TTC549 (cell line): Measurements from ENCODE around the gene TAL1.

Source experiments
- FAIRE-seq: peaks from 2 replicates; lab custom pipeline; 2012; peaks lifted over from hg19 to GRCh38; lab: Jason Lieb, UNC

TAL1 gene

DNA sequence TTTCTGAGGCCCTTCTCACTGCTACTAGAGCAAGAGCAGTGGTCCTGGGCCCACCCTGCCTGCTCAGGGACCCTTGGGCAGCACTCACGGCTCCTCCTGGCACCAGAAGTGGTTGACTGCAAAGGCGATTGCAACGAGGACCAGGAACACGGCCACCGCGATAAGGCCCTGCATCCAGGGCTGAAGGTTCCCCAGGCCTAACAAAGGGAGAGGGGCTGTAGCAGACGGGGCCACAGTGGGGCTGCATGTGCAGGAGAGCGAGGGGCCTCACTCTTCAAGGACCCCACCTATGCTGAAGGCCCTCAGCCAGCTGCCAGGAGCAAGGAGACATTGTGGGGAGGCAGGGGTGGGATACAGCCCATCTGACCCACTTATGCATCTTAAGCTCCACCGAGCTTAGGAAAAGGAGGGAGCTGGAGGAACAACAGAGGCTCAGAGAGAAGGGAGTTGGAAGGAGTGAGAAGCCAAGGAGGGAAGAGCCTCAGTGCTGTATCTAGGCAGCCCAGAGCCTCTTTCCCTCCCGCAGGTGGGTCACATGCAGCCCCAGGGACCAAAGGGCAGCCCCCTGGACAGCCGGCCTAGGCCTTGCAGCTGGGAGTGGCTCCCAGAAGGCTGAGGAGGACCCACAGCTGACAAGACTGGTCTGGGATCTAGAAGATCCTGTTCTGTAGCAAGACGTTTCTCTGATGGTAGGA, 44.6 kb downstream of the TAL1 start:
- no peak for FAIRE-seq

DNA sequence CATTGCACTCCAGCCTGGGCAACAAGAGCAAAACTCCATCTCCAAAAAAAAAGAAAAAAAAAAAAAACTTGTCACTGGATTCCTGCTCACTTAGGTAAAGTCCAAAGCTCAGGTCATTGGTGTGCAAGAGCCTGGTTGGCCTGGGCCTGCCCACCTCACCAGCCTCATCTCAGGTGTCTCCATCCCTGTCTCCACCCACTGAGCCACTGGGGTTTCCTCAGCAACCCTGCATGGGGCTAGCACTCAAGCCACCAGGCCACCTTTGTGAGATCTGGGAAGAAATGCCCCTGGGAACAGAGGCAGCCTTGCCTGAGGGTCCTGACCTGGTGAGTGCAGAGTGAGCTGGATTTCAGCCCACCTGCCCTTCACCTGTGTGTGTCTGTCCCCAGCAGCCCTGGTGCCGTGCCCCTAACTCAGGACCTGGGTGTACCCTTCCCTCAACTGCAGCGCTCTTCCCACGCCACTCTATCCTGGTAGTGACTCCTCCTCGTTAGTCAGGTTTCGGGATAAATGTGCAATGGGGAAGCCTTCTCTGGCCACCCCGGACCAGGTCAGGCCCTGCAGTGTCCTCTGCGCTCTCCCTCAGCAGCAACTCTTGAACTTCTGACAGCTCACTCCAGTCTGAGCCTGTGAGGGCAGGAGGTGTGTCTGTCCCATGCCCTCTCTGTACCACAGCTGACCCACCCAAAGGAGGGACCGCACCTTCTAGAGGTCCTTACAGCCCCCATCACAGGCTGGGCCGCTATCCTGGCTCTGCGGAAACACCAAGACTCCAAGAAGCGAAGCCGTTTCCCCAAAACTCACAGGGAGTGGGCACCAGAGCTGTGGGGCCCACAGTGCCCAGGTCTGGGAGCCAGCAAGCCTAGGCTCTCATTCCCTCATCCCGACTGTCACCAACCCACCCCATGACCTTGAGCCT, 45.5 kb downstream of the TAL1 start:
- FAIRE-seq = no peak

DNA sequence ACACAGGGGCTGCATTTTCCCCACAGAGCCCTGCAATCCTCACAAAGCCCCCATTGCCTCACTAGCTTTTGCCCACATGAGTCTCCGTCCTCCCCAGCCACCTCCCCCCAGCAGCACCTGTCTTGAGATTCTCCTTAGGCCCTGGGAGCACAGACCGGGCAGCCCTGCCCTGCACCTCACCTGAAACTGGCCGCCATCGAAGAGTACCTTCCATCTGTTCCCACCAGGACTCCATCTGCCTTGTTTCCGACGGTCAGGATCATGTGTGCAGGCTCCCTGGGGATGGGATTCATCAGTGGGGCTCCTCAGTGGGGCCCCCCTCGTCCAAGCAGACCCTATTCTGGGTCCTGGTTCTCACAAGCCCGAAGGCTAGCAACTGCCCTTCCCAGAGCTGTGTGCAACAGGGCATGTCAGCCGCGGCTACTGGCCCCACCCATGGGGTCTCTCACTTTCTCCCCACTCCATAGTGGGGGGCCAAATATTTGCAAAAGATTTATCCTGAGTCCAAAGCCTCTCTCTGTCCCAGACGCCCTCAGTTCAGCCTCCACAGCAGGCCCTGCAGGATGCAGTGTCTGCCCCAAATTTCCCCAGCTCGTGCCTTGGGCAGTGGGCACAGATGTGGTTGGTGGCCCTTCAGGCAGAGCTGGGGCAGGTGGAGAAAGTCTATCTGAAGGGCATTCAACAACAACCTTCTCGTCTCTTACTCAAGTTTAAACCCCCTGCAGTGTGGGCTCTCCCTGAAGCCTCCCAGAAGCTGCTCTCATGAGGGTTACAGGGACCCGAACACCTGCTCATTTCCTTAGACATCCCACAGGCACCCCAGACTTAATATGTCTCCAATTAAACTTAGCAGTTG, 47.0 kb downstream of the TAL1 start:
- no peak for FAIRE-seq

DNA sequence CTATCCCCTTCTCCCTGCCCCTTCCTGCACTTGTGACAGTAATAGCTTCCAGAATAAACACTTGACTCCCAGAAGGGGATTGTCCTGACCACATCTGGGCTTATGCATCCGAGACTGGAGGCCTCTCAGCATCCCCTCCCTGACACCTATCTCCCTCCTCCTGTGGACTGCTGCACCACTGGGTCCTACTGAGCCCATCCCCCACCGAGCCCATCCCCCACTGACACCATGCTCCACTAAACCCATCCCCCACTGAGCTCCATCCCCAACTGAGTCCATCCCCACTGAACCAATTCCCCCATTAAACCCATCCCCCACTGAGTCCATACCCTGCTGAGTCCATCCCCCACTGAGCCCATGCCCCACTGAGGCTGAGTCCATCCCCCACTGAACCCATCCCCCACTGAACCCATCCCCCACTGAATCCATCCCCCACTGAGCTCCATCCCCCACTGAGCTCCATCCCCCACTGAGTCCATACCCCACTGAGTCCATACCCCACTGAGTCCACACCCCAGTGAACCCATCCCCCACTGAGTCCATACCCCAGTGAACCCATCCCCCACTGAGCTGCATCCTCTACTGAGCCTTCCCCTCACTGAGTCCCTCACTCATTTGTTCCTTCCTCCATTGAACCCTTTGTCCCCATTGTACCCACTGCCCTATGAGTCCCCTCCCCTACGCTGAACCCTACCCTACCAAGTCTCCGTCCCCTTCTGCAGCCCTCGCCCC, 47.8 kb downstream of the TAL1 start:
- FAIRE-seq = no peak

DNA sequence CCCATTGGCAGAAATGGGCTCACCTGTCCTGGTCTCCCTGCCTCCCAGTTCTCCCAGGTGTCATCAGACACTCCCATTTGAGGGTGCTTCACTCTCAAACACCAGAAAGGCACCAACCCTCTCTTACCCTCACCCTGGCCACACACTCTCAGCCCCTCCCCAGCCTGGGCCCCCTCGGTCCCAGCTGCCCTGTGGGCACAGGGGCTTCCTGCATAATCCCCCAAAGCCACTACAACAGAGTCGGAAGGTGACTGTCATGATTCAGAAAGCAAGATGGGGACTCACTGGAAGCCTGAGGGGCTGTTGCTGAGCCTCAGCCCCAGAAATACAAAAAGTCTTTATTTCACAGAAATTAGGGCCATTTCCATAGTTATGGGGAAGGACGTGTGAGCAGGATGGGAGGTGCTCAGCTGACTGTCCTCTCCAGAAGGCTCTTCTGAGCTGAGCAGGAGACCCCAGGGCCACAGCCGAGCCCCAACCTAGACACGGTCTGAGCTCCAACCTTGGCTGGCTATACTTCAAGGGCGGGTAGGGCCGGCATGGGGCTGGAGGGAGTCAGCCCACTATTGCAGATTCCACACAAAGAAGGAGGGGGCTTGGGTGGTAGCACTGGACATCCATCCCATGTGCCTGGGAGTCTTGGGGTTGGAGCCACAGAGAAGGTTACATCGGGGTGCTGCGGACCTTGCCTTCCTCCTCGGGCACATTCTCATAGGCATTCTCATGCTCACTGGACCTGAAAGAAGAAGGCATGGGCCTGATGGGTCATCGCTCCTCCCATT, 48.5 kb downstream of the TAL1 start:
- no peak for FAIRE-seq

DNA sequence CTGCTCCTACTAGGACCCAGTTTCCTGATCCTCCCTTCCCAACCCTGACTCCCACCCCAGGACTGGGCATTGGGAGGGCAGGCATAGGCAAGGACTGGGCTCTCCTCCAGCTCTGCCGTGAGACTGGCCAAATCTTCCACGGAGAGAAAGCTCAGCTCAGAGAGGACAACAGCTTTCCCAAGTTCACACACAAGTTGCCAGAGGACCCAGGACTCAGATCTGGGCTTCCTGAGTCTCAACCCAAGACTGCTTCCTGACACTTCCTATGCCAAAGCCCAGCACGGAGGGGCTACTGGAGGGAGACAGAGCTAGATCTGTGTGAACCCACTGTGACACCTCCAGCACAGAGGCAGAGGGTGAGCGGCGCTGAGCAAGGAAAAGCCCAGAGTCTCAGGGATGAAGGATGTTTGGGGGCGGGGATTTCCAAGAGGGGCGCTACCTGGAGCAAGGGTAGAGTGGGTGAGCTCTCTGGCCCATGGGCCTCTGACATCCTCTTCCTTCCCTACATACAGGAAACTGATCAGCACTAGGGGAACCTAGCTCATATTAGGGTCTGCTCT, 49.3 kb downstream of the TAL1 start:
- no peak for FAIRE-seq

- FAIRE-seq = no peak
Observed at GRCh38 chr1:47181955-47182675, 49.9 kb downstream of the TAL1 start.

GRCh38 chr1:47181095-47181954, 50.7 kb downstream of the TAL1 start:
- no peak for FAIRE-seq

GRCh38 chr1:47180603-47181094, 51.4 kb downstream of the TAL1 start:
- no peak for FAIRE-seq

DNA sequence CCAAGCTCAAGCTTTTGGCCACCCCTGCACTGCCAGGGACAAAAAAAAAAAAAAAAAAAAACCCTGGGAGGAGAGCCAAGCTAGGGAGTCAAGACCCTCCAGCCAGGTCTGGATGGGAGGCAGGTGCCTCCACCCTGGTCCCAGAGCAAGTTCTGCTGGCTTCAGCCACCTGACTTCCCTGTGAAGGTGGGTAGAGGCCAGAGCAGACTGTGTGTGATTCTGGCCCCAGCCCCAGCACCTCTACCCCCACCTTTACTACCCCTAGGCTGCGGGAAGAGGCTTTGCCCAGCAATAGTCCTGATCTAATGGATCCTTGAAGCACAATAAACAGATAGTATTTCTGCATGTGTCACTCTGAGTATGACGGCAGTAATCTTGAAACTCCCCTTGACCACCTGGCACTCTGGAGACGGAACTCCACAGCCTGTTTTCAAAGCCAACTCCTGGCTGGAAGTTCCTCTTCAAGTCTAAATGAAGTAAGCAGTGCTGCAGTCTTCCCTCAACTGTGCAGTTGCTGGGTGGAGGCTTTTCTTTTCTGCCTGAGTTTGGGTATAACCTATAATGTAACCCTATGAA, 51.9 kb downstream of the TAL1 start:
- no peak for FAIRE-seq

DNA sequence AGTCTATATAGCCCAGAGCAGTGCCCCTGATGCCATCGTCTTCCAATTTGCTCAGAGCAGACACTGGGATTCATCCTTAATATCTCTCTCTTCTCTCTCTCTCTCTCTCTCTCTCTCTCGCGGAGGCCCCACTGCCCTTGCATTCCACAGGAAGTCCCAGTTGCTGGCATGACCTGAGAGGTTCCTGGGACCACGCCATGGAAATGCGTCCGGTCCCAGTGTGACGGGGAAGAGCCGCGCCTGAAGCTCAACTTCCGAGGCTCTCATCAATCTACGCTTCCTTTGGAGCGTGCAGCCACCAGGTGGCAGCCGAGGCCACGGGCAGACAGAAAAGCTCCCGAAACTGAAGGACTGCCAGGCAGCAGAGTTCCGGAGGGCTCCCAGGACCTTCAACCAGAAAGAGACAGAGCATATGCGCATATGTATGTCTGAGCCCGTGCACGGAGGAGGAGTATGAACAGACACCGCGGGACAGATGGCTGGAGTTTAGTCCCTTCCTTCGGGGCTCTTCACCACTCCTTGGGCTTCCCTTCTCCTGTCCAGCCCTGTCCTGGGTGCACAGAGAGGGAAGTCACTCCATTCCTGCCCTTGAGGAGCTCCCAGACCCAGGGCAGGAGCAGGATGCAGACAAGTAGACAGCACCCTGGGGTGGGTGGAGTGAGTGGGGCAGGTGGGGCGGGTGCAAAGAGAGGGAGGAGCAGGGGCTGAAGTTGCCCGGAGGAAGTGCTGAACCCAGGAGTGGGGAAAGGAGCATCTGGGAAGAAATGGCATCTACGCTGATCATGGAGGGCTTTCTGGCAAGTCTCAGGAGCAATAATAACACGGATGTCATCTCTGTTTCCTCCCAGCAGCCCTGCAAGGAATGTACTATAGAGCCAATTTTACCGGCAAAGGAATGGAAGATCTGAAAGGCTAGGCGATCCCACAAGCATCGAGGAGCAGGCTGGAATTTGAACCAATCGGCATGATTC, 52.7 kb downstream of the TAL1 start:
- FAIRE-seq = peak; percentile 9

- FAIRE-seq = no peak
Observed at GRCh38 chr1:47178654-47179016, 53.4 kb downstream of the TAL1 start.

DNA sequence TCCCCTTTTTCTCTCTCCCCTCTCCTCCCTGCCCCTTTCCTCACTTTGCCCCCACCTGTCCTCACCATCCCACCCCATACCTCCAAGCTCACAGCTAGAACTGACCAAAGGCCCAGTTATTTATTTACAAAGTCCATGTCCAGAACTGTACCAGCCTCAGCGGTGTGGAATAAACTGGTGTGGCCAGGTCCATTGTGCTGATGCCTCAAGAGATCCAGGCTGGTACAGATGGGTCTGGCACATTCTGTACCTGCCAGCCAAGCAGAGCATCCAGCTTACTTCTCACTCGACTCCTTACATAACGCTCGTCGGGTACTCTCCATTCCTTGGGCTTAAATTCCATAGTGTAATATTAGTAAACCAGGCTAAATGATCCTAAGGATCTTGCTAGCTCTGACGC, 54.0 kb downstream of the TAL1 start:
- no peak for FAIRE-seq

GRCh38 chr1:47175227-47175934, 56.6 kb downstream of the TAL1 start:
- FAIRE-seq = no peak

DNA sequence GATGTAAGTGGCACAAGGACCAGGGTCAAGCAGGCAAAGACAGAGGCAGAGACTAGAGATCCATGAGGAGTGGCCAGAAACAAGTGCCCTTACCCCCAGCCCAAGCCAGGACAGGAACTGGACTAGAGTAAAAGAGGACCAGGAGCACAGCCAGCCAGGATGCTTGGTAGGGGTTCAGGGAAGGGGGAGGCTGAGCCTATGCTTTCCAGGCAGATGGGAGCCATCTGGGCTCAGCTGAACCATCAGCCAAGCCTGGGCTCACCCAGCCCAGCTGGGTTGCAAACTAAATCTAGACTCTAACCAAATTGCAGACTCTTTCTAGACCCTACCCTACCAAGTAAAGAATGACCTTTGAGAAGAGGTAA, 57.4 kb downstream of the TAL1 start:
- no peak for FAIRE-seq

- FAIRE-seq = no peak
Observed at GRCh38 chr1:47172782-47173181, 59.2 kb downstream of the TAL1 start.
